H9 (cell line): ENCODE data around the gene CNBD2. TPM values are rescaled to one million over a fixed set of nuclear protein-coding genes. Genes with fewer than 3 reads are reported as not detected.

Experiments
- DNase-seq: peaks from one replicate; pipeline ENCODE4 v3.0.0-alpha.2; 2017
- H2AFZ ChIP-seq: one replicate; pipeline ENCODE4 v1.6.1; 2013; ENCODE audit warnings: mild to moderate bottlenecking, low read length, control low read depth, moderate library complexity
- H2AK5ac ChIP-seq: 2 replicates; pipeline ENCODE4 v1.6.1; 2013; ENCODE audit warnings: low read length, control low read depth, mixed read lengths; ENCODE audit not compliant: insufficient read length
- H2BK120ac ChIP-seq: one replicate; pipeline ENCODE4 v1.6.1; 2013; ENCODE audit warnings: low read depth, mild to moderate bottlenecking, low read length, control low read depth, inconsistent platforms; ENCODE audit not compliant: poor library complexity, severe bottlenecking
- H2BK12ac ChIP-seq: 2 replicates; pipeline ENCODE4 v1.6.1; 2013; ENCODE audit warnings: low read length, control low read depth, mixed read lengths, low read depth; ENCODE audit not compliant: insufficient read length
- H2BK15ac ChIP-seq: 2 replicates; pipeline ENCODE4 v1.6.1; 2013; ENCODE audit warnings: low read depth, low read length, control low read depth
- H2BK20ac ChIP-seq: one replicate; pipeline ENCODE4 v1.6.1; 2013; ENCODE audit warnings: low read depth, mild to moderate bottlenecking, low read length, control low read depth, inconsistent platforms; ENCODE audit not compliant: poor library complexity, severe bottlenecking
- H2BK5ac ChIP-seq: 2 replicates; pipeline ENCODE4 v1.6.1; 2013; ENCODE audit warnings: low read length, control low read depth, mixed read lengths; ENCODE audit not compliant: insufficient read length
- H3K14ac ChIP-seq: 2 replicates; pipeline ENCODE4 v1.6.1; 2013; ENCODE audit warnings: low read length, control low read depth; ENCODE audit not compliant: insufficient read depth
- H3K18ac ChIP-seq: 2 replicates; pipeline ENCODE4 v1.6.1; 2013; ENCODE audit warnings: low read depth, mild to moderate bottlenecking, mixed read lengths, low read length, control low read depth; ENCODE audit not compliant: insufficient read length
- H3K23ac ChIP-seq: 2 replicates; pipeline ENCODE4 v1.6.1; 2013; ENCODE audit warnings: low read length, control low read depth, mixed read lengths, low read depth; ENCODE audit not compliant: insufficient read length
- H3K23me2 ChIP-seq: 2 replicates; pipeline ENCODE4 v1.6.1; 2013; ENCODE audit warnings: low read depth, mild to moderate bottlenecking, mixed read lengths, low read length, control low read depth; ENCODE audit not compliant: insufficient read length, poor library complexity, severe bottlenecking
- H3K27ac ChIP-seq: 2 replicates; pipeline ENCODE4 v1.5.1; 2013; ENCODE audit warnings: low read length, control low read depth, mixed read lengths, low read depth; ENCODE audit not compliant: insufficient read length
- H3K27me3 ChIP-seq: 2 replicates; pipeline ENCODE4 v1.6.1; 2013; ENCODE audit warnings: low read length, control low read depth, inconsistent platforms; ENCODE audit not compliant: insufficient read depth
- H3K4ac ChIP-seq: 2 replicates; pipeline ENCODE4 v1.6.1; 2013; ENCODE audit warnings: low read depth, mild to moderate bottlenecking, control low read depth, inconsistent platforms, low read length, moderate library complexity
- H3K4me1 ChIP-seq: 2 replicates; pipeline ENCODE4 v1.6.1; 2013; ENCODE audit warnings: low read length, control low read depth, inconsistent platforms; ENCODE audit not compliant: insufficient read depth
- H3K4me2 ChIP-seq: 2 replicates; pipeline ENCODE4 v1.6.1; 2013; ENCODE audit warnings: low read length, control low read depth, mixed read lengths; ENCODE audit not compliant: insufficient read length, insufficient read depth
- H3K56ac ChIP-seq: 2 replicates; pipeline ENCODE4 v1.6.1; 2013; ENCODE audit warnings: low read depth, mild to moderate bottlenecking, mixed read lengths, low read length, control low read depth; ENCODE audit not compliant: insufficient read length
- H3K79me1 ChIP-seq: 2 replicates; pipeline ENCODE4 v1.6.1; 2013; ENCODE audit warnings: low read depth, mild to moderate bottlenecking, moderate library complexity, low read length, control low read depth, inconsistent platforms; ENCODE audit not compliant: insufficient read depth, poor library complexity, severe bottlenecking
- H3K79me2 ChIP-seq: 2 replicates; pipeline ENCODE4 v1.6.1; 2013; ENCODE audit warnings: low read length, control low read depth, inconsistent platforms; ENCODE audit not compliant: insufficient read depth
- H3K9ac ChIP-seq: 2 replicates; pipeline ENCODE4 v1.6.1; 2013; ENCODE audit warnings: low read length, control low read depth, mixed read lengths; ENCODE audit not compliant: insufficient read length; ENCODE audit errors: extremely low read depth
- H3K9me3 ChIP-seq: one replicate; pipeline ENCODE4 v1.6.1; 2013; ENCODE audit warnings: low read depth, low read length, inconsistent platforms; ENCODE audit not compliant: control insufficient read depth
- H3T11ph ChIP-seq: one replicate; pipeline ENCODE4 v1.6.1; 2013; ENCODE audit warnings: mild to moderate bottlenecking, low read length, control low read depth, inconsistent platforms
- H4K20me1 ChIP-seq: one replicate; pipeline ENCODE4 v1.6.1; 2013; ENCODE audit not compliant: control insufficient read depth, insufficient read length, insufficient read depth
- H4K5ac ChIP-seq: 2 replicates; pipeline ENCODE4 v1.6.1; 2013; ENCODE audit warnings: low read depth, mild to moderate bottlenecking, mixed read lengths, low read length, control low read depth; ENCODE audit not compliant: insufficient read length
- H4K8ac ChIP-seq: replicated peaks from 2 replicates; pipeline ENCODE4 v1.6.1; 2013; ENCODE audit warnings: low read length, control low read depth, mixed read lengths, low read depth; ENCODE audit not compliant: insufficient read length
- H4K91ac ChIP-seq: 2 replicates; pipeline ENCODE4 v1.6.1; 2013; ENCODE audit warnings: low read depth, mild to moderate bottlenecking, moderate library complexity, mixed read lengths, low read length, control low read depth; ENCODE audit not compliant: insufficient read length
- H3K27ac Mint-ChIP-seq, 3 experiments: 2 replicates in 2 of 3; 3 replicates in 1 of 3; pipeline ENCODE4 v1.8.0; 2020 to 2021; ENCODE audit warnings: mixed read lengths in 3 of 3, mild to moderate bottlenecking in 1 of 3, moderate library complexity in 1 of 3
- H3K27me3 Mint-ChIP-seq: 2 replicates; pipeline ENCODE4 v1.8.0; 2021; ENCODE audit warnings: low read depth, mild to moderate bottlenecking, moderate library complexity, mixed read lengths
- H3K36me3 Mint-ChIP-seq, 3 experiments: 2 replicates in 2 of 3; 3 replicates in 1 of 3; pipeline ENCODE4 v1.8.0; 2020 to 2021; ENCODE audit warnings: low read depth in 3 of 3, mixed read lengths in 3 of 3; ENCODE audit not compliant: insufficient read depth in 1 of 3
- H3K4me1 Mint-ChIP-seq, 2 experiments: 2 replicates each; pipeline ENCODE4 v1.8.0; 2020; ENCODE audit warnings: mixed read lengths in 2 of 2
- H3K4me3 Mint-ChIP-seq, 2 experiments: 2 replicates in 1 of 2; 3 replicates in 1 of 2; pipeline ENCODE4 v1.8.0; 2020 to 2021; ENCODE audit warnings: mild to moderate bottlenecking in 2 of 2, mixed read lengths in 2 of 2, moderate library complexity in 1 of 2
- H3K9me3 Mint-ChIP-seq, 2 experiments: 2 replicates in 1 of 2; 3 replicates in 1 of 2; pipeline ENCODE4 v1.8.0; 2020; ENCODE audit warnings: mild to moderate bottlenecking in 2 of 2, mixed read lengths in 2 of 2, moderate library complexity in 1 of 2
- CTCF ChIP-seq: fragments of 200-600 bp; sonication (generic); conservative IDR thresholded peaks from 3 replicates; pipeline ENCODE4 v1.8.0; 2021; ENCODE audit warnings: antibody characterized with exemption, mild to moderate bottlenecking
- WGBS: extraction: QIAGEN DNeasy Blood & Tissue Kit; methylation state at CpG from one replicate; pipeline ENCODE4 v1.1.7; 2013; ENCODE audit warnings: missing lambda C conversion rate, low lambda C conversion rate, mixed read lengths; ENCODE audit not compliant: insufficient read length; ENCODE audit errors: extremely low coverage; 5-methylcytosine and 5-hydroxymethylcytosine counted together
- total RNA-seq: library from RNA; stranded (reverse); gene quantifications from 2 replicates; pipeline ENCODE4 v1.2.1, GENCODE V29; 2021

Gene CNBD2
- total RNA-seq, 1 experiment from 2014 or later: 3.1 TPM

- no CpG with 5 or more reads among the region's 4 CpGs for WGBS
- no peak overlapping the region for H3K56ac ChIP-seq
- no peaks in the 10 kb centered on the region for H3K4me1 ChIP-seq
- H3K9ac ChIP-seq: no peak overlapping the region
- H2BK120ac ChIP-seq: no peak overlapping the region
- no peaks in the 10 kb centered on the region for H3K79me1 ChIP-seq
- no peaks in the 10 kb centered on the region for H3K9me3 ChIP-seq
- H2BK12ac ChIP-seq: no peak overlapping the region
- no peak for DNase-seq
- H3K4ac ChIP-seq: no peak overlapping the region
- H3K27me3 ChIP-seq: no peaks in the 10 kb centered on the region
- H2BK5ac ChIP-seq: no peak overlapping the region
- H3K23me2 ChIP-seq: no peaks in the 10 kb centered on the region
- Mint-ChIP-seq H3K4me3 (no peak overlapping the region), H3K27ac (peak overlapping the region in 2 of 3 experiments; percentile 5 to 53; a peak in 1 of 7 replicates), H3K4me1 (peaks cover 5 to 9% of the 10 kb centered on the region in 2 experiments; a peak in 3 of 4 replicates), H3K9me3 (no peaks in the 10 kb centered on the region), H3K36me3 (no peaks in the 10 kb centered on the region), H3K27me3 (peaks cover 3% of the 10 kb centered on the region)
- H3K79me2 ChIP-seq: no peaks in the 10 kb centered on the region
- no peak overlapping the region for H3K4me2 ChIP-seq
- no peaks in the 10 kb centered on the region for H4K20me1 ChIP-seq
- no peak overlapping the region for H4K91ac ChIP-seq
- no peak for TF ChIP-seq CTCF
- no peak overlapping the region for H4K8ac ChIP-seq
- H3T11ph ChIP-seq: no peak overlapping the region
- H3K14ac ChIP-seq: no peak overlapping the region
- H2AK5ac ChIP-seq: no peak overlapping the region
- no peak overlapping the region for H2AFZ ChIP-seq
- no peak overlapping the region for H2BK15ac ChIP-seq
- no peak overlapping the region for H2BK20ac ChIP-seq
- no peak overlapping the region for H3K23ac ChIP-seq
- no peak overlapping the region for H3K18ac ChIP-seq
- no peak overlapping the region for H4K5ac ChIP-seq
- H3K27ac ChIP-seq: no peak overlapping the region
These were observed 41.7 kb downstream of the CNBD2 start for GRCh38 chr20:36010076-36010475.
